Activated T-cell treated with anti-CD3 and anti-CD28 coated beads, Interleukin-2, amount 50 U/mL, for 72 hours (primary cell): Measurements from ENCODE around the gene PHIP. TPM values are rescaled to one million over a fixed set of nuclear protein-coding genes. Genes with fewer than 3 reads are reported as not detected.

ENCODE experiments used
- ATAC-seq, 2 donors: fragments of 150-1000 bp; cut with Tn5 transposase; replicated peaks in 1 of 2; 2 replicates each; pipeline ENCODE4 v1.10.0; 2021; ENCODE audit warnings: moderate library complexity in 2 of 2, mild to moderate bottlenecking in 1 of 2
- DNase-seq, 2 donors: peaks; one replicate each; pipeline ENCODE4 v3.0.0; 2021 to 2022; ENCODE audit warnings: mixed read lengths in 1 of 2
- H3K27ac Mint-ChIP-seq: one replicate; pipeline ENCODE4 v1.8.0; 2022; ENCODE audit warnings: mild to moderate bottlenecking, moderate library complexity, mixed read lengths
- H3K27me3 Mint-ChIP-seq: one replicate; pipeline ENCODE4 v1.8.0; 2022; ENCODE audit warnings: low read depth, mixed read lengths
- H3K36me3 Mint-ChIP-seq, 2 donors: one replicate each; pipeline ENCODE4 v1.8.0; 2022; ENCODE audit warnings: mixed read lengths in 2 of 2, mild to moderate bottlenecking in 1 of 2; ENCODE audit not compliant: insufficient read depth in 2 of 2
- H3K4me1 Mint-ChIP-seq: one replicate; pipeline ENCODE4 v1.8.0; 2022; ENCODE audit warnings: low read depth, mixed read lengths
- H3K4me3 Mint-ChIP-seq, 2 donors: one replicate each; pipeline ENCODE4 v1.8.0; 2022; ENCODE audit warnings: mild to moderate bottlenecking in 2 of 2, mixed read lengths in 2 of 2, moderate library complexity in 2 of 2
- H3K9me3 Mint-ChIP-seq, 2 donors: one replicate each; pipeline ENCODE4 v1.8.0; 2022; ENCODE audit warnings: mixed read lengths in 2 of 2
- total RNA-seq, 2 donors: library from RNA; stranded (reverse); gene quantifications; one replicate each; pipeline ENCODE4 v1.2.3, GENCODE V29; 2022

PHIP gene
- total RNA-seq, 2 donors from 2014 or later: 36.4 to 37.1 TPM

- Mint-ChIP-seq H3K27me3 (peaks cover 31% of the 10 kb centered on the region), H3K36me3 (peaks cover 0 to 6% of the 10 kb centered on the region in 2 donors), H3K4me1 (peaks cover 9% of the 10 kb centered on the region), H3K9me3 (no peaks in the 10 kb centered on the region), H3K4me3 (no peak overlapping the region), H3K27ac (no peak overlapping the region)
- no peak for ATAC-seq
- DNase-seq: no peak
Observed at GRCh38 chr6:79081663-79082062, 3.6 kb upstream of the PHIP start.

GRCh38 chr6:79079561-79080041 is 1.5 kb upstream of the PHIP start:
- peaks cover 23% of the 10 kb centered on the region for H3K4me1 Mint-ChIP-seq
- DNase-seq (no peak), ATAC-seq (no peak)
- peak overlapping the region; percentile 92 to 95 for H3K4me3 Mint-ChIP-seq
- H3K36me3 Mint-ChIP-seq: peaks cover 6 to 10% of the 10 kb centered on the region in 2 donors
- H3K27me3 Mint-ChIP-seq: peaks cover 24% of the 10 kb centered on the region
- H3K27ac Mint-ChIP-seq: peak overlapping the region; percentile 90
- no peaks in the 10 kb centered on the region for H3K9me3 Mint-ChIP-seq

DNA sequence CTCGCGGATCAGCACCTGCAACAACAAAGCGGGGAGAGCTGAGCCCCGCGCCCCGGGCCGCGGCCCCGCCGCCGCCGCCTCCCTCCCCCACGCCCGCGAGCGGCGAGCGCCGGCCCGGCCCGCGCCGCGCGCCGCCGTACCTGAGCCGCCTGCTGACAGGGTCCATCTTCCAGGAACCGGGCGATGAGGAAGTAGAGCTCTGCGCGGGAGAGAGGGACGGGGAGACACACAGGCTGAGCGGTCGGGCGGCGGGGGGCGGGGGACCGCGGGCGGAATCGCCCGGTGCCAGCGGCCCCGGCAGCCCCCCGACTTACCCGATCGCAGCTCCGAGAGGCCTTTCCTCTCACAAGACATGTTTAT is 359 bp downstream of the PHIP start:
- H3K27me3 Mint-ChIP-seq: peaks cover 13% of the 10 kb centered on the region
- peak; percentile 53 to 55 for DNase-seq
- peaks cover 10% of the 10 kb centered on the region in 2 donors for H3K36me3 Mint-ChIP-seq
- no peaks in the 10 kb centered on the region for H3K9me3 Mint-ChIP-seq
- ATAC-seq: peak; percentile 35
- H3K27ac Mint-ChIP-seq: peak overlapping the region; percentile 90
- peak overlapping the region; percentile 92 to 95 for H3K4me3 Mint-ChIP-seq
- H3K4me1 Mint-ChIP-seq: peaks cover 43% of the 10 kb centered on the region

DNA sequence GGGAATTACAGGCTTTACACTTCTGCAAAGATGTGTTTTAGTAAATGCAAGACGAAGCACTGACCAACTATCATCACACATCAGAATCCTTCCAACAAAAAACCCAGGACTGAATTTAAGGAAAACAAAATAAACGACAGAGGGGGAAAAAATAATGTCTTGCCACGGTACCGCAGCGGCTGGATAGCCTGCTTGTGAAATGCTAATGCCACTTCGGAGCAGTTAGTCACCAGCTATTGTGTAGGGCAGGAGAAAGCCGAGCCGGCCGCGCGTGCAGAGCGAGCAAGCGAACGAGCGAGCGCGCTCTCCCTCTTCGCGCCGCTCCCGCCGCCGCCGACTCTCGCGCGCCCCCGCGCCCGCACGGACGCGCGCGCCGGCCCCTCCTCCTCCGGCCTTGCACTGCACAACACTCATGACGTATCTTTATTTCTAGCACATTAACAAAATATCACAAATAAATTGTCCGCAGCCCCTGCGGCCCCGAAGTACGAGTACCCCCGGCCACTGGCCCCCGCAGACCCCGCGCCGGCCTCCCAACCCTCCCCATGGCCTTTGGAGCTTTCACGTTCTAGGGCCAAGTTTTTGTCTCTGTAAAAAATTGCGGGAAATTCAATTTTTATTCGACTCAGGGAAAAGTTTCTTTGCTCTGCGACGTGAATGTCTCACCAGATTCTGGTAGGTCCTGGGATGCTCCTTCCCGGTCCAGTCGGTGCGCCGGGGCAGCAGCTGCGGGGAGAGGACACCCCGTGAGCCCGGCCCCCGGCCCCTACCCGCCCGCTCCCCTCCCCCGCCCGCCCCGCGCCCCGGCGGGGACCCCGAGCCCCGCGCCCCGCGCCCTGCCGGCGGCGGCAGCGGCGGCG is 1.0 kb downstream of the PHIP start:
- peak overlapping the region; percentile 98 for H3K27ac Mint-ChIP-seq
- H3K9me3 Mint-ChIP-seq: no peaks in the 10 kb centered on the region
- peak; percentile 65 to 69 for ATAC-seq
- peak; percentile 89 to 92 for DNase-seq
- H3K4me1 Mint-ChIP-seq: peaks cover 49% of the 10 kb centered on the region
- peaks cover 10% of the 10 kb centered on the region in 2 donors for H3K36me3 Mint-ChIP-seq
- H3K4me3 Mint-ChIP-seq: peak overlapping the region; percentile 89 to 97
- H3K27me3 Mint-ChIP-seq: peaks cover 8% of the 10 kb centered on the region

GRCh38 chr6:79076160-79076559 is 1.9 kb downstream of the PHIP start:
- Mint-ChIP-seq H3K36me3 (peaks cover 8 to 12% of the 10 kb centered on the region in 2 donors), H3K4me1 (peaks cover 56% of the 10 kb centered on the region), H3K4me3 (peak overlapping the region; percentile 89 to 97), H3K9me3 (no peaks in the 10 kb centered on the region), H3K27ac (peak overlapping the region; percentile 98), H3K27me3 (no peaks in the 10 kb centered on the region)
- peak in 1 of 2 donors; percentile 7 for DNase-seq
- no peak for ATAC-seq

- H3K4me3 Mint-ChIP-seq: peak overlapping the region in 1 of 2 donors; percentile 49
- peaks cover 8 to 15% of the 10 kb centered on the region in 2 donors for H3K36me3 Mint-ChIP-seq
- peaks cover 61% of the 10 kb centered on the region for H3K4me1 Mint-ChIP-seq
- DNase-seq (no peak), ATAC-seq (no peak)
- H3K27me3 Mint-ChIP-seq: no peaks in the 10 kb centered on the region
- H3K27ac Mint-ChIP-seq: peak overlapping the region; percentile 63
- no peaks in the 10 kb centered on the region for H3K9me3 Mint-ChIP-seq
Observed at GRCh38 chr6:79073888-79074287, 4.2 kb downstream of the PHIP start.

GRCh38 chr6:79072640-79073181 is 5.3 kb downstream of the PHIP start:
- ATAC-seq (no peak), DNase-seq (no peak)
- H3K36me3 Mint-ChIP-seq: peaks cover 6 to 15% of the 10 kb centered on the region in 2 donors
- peaks cover 62% of the 10 kb centered on the region for H3K4me1 Mint-ChIP-seq
- H3K9me3 Mint-ChIP-seq: no peaks in the 10 kb centered on the region
- no peaks in the 10 kb centered on the region for H3K27me3 Mint-ChIP-seq
- H3K4me3 Mint-ChIP-seq: peak overlapping the region in 1 of 2 donors; percentile 62
- peak overlapping the region; percentile 70 for H3K27ac Mint-ChIP-seq

DNA sequence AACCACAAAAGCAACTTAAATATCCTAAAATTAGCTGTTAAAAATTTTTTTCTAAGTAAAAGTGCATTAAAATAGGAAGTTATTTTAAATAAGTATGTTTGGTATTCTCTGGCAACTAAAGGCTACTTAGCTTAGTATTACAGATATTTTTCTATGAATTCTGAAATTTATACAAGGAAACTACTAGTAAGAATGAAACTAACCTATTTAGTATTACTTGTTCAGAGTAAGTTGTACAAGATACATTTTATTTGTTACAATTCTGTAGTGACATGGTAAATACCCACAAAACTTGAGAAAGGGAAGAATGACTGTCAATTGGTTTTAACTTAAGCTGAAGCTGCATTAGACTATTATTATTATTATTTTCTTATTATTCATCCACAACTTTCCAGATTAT is 6.5 kb downstream of the PHIP start:
- Mint-ChIP-seq H3K27me3 (no peaks in the 10 kb centered on the region), H3K4me1 (peaks cover 67% of the 10 kb centered on the region)

GRCh38 chr6:79070206-79070825 is 7.7 kb downstream of the PHIP start:
- Mint-ChIP-seq H3K27ac (no peak overlapping the region), H3K4me3 (peak overlapping the region in 1 of 2 donors; percentile 19), H3K36me3 (peaks cover 2 to 13% of the 10 kb centered on the region in 2 donors), H3K9me3 (no peaks in the 10 kb centered on the region), H3K27me3 (no peaks in the 10 kb centered on the region), H3K4me1 (peaks cover 64% of the 10 kb centered on the region)
- DNase-seq (no peak), ATAC-seq (no peak)

More for the DNA sequence above, 6.5 kb downstream of the PHIP start:
- no peaks in the 10 kb centered on the region for H3K9me3 Mint-ChIP-seq
- no peak overlapping the region for H3K27ac Mint-ChIP-seq
- no peak for DNase-seq
- H3K4me3 Mint-ChIP-seq: no peak overlapping the region
- no peak for ATAC-seq
- H3K36me3 Mint-ChIP-seq: peaks cover 3 to 15% of the 10 kb centered on the region in 2 donors

DNA sequence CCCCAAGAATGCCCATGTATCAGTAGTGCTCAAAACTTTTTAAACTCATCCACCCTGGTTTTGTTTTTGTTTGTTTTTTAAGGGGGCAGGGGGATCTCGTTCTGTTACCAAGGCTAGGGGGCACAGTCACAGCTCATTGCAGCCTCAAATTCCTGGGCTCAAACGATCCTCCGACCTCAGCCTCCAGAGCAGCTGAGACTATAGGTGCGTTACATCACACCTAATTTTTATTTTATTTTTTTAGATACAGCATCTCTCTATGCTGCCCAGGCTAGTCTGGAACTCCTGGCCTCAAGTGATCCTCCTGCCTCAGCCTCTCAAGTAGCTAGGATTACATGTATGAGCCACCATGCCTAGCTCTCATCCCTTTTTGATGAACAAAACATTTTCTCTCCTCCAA is 11.2 kb downstream of the PHIP start:
- peaks cover 2 to 5% of the 10 kb centered on the region in 2 donors for H3K36me3 Mint-ChIP-seq
- no peak for ATAC-seq
- no peak overlapping the region for H3K4me3 Mint-ChIP-seq
- no peaks in the 10 kb centered on the region for H3K9me3 Mint-ChIP-seq
- no peak for DNase-seq
- no peak overlapping the region for H3K27ac Mint-ChIP-seq
- no peaks in the 10 kb centered on the region for H3K27me3 Mint-ChIP-seq
- peaks cover 29% of the 10 kb centered on the region for H3K4me1 Mint-ChIP-seq

DNA sequence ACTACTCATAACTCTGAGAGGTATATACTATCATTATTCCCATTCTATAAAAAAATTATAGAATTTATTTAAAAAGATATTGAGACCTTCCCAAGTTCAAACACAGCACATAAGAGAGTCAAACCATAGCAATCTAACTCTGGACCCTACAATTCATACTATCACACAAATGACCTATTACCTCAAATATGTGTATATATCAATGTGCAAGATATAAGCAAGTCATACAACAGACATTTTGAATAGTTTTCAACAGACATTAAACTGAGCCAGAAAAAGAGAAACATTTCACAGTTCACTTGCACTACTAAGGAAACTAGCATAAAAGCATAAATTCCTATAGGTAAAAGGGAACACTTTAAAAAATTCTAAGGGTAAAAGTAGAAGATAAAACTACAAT is 11.7 kb downstream of the PHIP start:
- H3K4me3 Mint-ChIP-seq: no peak overlapping the region
- H3K27ac Mint-ChIP-seq: no peak overlapping the region
- ATAC-seq (no peak), DNase-seq (no peak)
- H3K36me3 Mint-ChIP-seq: peaks cover 2 to 4% of the 10 kb centered on the region in 2 donors
- no peaks in the 10 kb centered on the region for H3K9me3 Mint-ChIP-seq
- H3K4me1 Mint-ChIP-seq: peaks cover 26% of the 10 kb centered on the region
- H3K27me3 Mint-ChIP-seq: no peaks in the 10 kb centered on the region

DNA sequence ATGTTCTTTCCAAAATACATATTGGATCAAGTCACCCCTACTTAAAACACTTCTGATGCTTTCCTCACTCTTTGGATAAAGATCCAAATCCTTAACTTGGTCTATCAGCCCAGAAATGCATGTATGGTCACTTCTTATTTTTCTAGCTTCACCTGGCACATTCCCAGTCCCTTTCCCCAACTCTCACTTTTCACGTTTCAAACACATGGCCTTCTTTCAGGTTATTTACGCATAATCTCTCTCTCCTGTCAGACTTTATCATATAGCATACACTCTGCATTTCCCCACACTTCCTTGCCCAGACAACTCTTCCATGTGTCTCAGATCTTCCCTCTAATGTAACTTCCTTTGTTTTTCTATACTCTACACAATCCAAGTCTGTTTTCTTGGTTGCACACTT is 12.8 kb downstream of the PHIP start:
- no peaks in the 10 kb centered on the region for H3K9me3 Mint-ChIP-seq
- ATAC-seq: no peak
- no peak overlapping the region for H3K4me3 Mint-ChIP-seq
- H3K4me1 Mint-ChIP-seq: peaks cover 15% of the 10 kb centered on the region
- H3K27ac Mint-ChIP-seq: no peak overlapping the region
- H3K27me3 Mint-ChIP-seq: no peaks in the 10 kb centered on the region
- peaks cover 1 to 2% of the 10 kb centered on the region in 2 donors for H3K36me3 Mint-ChIP-seq
- DNase-seq: no peak

DNA sequence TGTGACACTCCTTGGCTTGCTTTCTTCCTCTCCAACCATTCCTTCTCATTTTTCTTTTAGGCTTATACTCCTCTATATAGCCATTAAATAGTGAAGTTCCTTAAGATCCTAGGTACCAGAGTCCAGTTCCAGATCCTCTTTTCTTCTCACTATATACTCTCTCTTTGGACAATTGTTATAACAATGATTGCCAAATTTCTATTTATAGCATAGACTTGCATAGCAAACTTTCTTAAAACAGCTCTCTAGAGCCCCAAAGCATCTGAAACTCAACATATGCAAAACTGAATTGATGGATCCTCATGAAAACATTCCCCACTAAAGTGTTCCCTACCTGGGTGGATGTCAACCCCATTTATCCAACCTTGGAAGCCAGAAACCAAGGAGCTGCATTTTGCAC is 13.4 kb downstream of the PHIP start:
- DNase-seq: no peak
- Mint-ChIP-seq H3K36me3 (peaks cover 2 to 4% of the 10 kb centered on the region in 2 donors), H3K9me3 (no peaks in the 10 kb centered on the region), H3K4me3 (no peak overlapping the region), H3K27ac (no peak overlapping the region), H3K4me1 (peaks cover 14% of the 10 kb centered on the region), H3K27me3 (no peaks in the 10 kb centered on the region)
- ATAC-seq: no peak
